ENCODE measurements around the gene GIMAP7. TPM values are rescaled to one million over a fixed set of nuclear protein-coding genes. Genes with fewer than 3 reads are reported as not detected.

Gene GIMAP7
- total RNA-seq, 4 donors from 2014 or later, result 15.8 to 22.0 (median 19.9) TPM

DNA sequence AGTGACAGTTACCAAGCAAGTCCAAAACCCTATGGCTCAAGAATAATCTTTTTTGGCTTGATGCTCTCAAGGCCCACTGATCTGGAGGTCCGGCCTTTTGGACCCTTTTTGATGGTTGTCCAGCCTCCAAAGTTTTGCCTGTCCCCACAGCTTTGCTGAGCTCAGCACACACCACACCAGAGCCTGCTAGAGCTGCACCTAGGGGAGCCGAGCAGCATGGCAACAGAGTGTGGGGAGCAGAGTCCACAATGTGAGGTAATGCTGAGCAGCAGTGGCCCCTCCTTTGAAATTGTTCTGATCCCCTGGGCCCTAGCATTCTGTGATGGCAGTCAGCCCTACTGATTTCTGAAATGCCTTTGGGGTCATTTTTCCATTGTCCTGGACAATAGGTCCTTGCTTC lies 9.3 kb downstream of the GIMAP7 start:
- H3K4me3 ChIP-seq, result no peak overlapping the region
- 56% methylated on average over 2 of the region's 2 CpGs for WGBS
- H3K27ac ChIP-seq (replicated peaks in 1 of 4), result no peak overlapping the region
- no peak for DNase-seq (ENCODE audit: extremely low spot score)
- no peaks in the 10 kb centered on the region for H3K27me3 ChIP-seq
- H3K4me1 ChIP-seq, result no peaks in the 10 kb centered on the region
- H3K36me3 ChIP-seq, result peaks cover 0 to 10% (median 0%) of the 10 kb centered on the region in 4 donors
- no peak for TF ChIP-seq EP300 (IDR thresholded peaks at IDR 0.05)
- TF ChIP-seq POLR2AphosphoS5 (IDR thresholded peaks at IDR 0.05), result no peak
- TF ChIP-seq, protein P1, sequence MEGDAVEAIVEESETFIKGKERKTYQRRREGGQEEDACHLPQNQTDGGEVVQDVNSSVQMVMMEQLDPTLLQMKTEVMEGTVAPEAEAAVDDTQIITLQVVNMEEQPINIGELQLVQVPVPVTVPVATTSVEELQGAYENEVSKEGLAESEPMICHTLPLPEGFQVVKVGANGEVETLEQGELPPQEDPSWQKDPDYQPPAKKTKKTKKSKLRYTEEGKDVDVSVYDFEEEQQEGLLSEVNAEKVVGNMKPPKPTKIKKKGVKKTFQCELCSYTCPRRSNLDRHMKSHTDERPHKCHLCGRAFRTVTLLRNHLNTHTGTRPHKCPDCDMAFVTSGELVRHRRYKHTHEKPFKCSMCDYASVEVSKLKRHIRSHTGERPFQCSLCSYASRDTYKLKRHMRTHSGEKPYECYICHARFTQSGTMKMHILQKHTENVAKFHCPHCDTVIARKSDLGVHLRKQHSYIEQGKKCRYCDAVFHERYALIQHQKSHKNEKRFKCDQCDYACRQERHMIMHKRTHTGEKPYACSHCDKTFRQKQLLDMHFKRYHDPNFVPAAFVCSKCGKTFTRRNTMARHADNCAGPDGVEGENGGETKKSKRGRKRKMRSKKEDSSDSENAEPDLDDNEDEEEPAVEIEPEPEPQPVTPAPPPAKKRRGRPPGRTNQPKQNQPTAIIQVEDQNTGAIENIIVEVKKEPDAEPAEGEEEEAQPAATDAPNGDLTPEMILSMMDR (IDR thresholded peaks at IDR 0.05), result no peak
- TF ChIP-seq POLR2A (IDR thresholded peaks at IDR 0.05; ENCODE audit: low read depth), result no peak
- intact Hi-C loops (cut with DNase I), result no loop called here
- peaks cover 0 to 12% (median 6%) of the 10 kb centered on the region in 4 donors for H3K9me3 ChIP-seq

DNA sequence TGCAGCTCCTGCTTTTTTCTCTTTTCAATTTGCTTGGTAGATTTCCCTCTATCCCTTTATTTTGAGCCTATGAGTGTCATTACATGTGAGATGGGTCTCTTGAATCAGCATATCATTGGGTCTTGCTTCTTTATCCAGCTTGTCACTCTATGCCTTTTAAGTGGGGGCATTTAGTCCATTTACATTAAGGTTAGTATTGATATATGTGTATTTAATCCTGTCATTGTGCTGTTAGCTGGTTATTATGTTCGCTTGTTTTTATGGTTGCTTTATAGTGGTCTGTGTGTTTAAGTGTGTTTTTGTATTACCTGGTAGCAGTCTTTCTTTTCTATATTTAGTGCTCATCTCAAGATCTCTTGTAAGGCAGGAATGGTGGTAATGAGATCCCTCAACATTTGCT lies 17.0 kb downstream of the GIMAP7 start:
- no peak for DNase-seq (ENCODE audit: extremely low spot score)
- 83% methylated on average over 1 of the region's 1 CpG for WGBS
- H3K4me3 ChIP-seq, result no peak overlapping the region
- intact Hi-C loops (cut with DNase I), result no loop called here
- no peak overlapping the region for H3K27ac ChIP-seq (replicated peaks in 1 of 4)
- H3K4me1 ChIP-seq, result no peaks in the 10 kb centered on the region
- H3K36me3 ChIP-seq, result no peaks in the 10 kb centered on the region
- TF ChIP-seq POLR2AphosphoS5 (IDR thresholded peaks at IDR 0.05), result no peak
- TF ChIP-seq EP300 (IDR thresholded peaks at IDR 0.05), result no peak
- TF ChIP-seq, protein P1 (IDR thresholded peaks at IDR 0.05), result no peak
- no peak for TF ChIP-seq POLR2A (IDR thresholded peaks at IDR 0.05; ENCODE audit: low read depth)
- H3K9me3 ChIP-seq, result peaks cover 0 to 31% (median 13%) of the 10 kb centered on the region in 4 donors
- no peaks in the 10 kb centered on the region for H3K27me3 ChIP-seq

DNA sequence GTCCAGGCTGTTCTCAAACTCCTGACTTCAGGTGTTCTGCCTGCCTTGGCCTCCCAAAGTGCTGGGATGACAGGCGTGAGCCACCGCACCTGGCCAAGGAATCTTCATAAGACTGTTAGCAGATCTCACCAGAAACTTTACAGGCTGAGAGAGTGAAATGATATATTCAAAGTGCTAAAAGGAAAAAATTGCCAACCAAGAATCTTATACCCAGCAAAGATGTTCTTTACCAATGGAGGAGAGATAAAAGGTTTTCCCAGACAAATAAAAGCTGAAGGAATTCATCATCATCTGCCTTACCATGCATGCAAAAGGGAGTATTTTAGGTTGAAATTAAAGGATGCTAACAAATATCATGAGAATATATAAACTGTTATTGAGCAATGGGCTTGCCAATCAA lies 23.6 kb downstream of the GIMAP7 start:
- H3K9me3 ChIP-seq, result peaks cover 0 to 58% (median 31%) of the 10 kb centered on the region in 4 donors
- H3K27ac ChIP-seq (replicated peaks in 1 of 4), result no peak overlapping the region
- TF ChIP-seq EP300 (IDR thresholded peaks at IDR 0.05), result no peak
- TF ChIP-seq, protein P1 (IDR thresholded peaks at IDR 0.05), result no peak
- TF ChIP-seq POLR2AphosphoS5 (IDR thresholded peaks at IDR 0.05), result no peak
- no peak for TF ChIP-seq POLR2A (IDR thresholded peaks at IDR 0.05; ENCODE audit: low read depth)
- 91% methylated on average over 2 of the region's 2 CpGs for WGBS
- intact Hi-C loops (cut with DNase I), result no loop called here
- H3K4me1 ChIP-seq, result no peaks in the 10 kb centered on the region
- no peak for DNase-seq (ENCODE audit: extremely low spot score)
- H3K27me3 ChIP-seq, result no peaks in the 10 kb centered on the region
- no peak overlapping the region for H3K4me3 ChIP-seq
- H3K36me3 ChIP-seq, result no peaks in the 10 kb centered on the region

DNA sequence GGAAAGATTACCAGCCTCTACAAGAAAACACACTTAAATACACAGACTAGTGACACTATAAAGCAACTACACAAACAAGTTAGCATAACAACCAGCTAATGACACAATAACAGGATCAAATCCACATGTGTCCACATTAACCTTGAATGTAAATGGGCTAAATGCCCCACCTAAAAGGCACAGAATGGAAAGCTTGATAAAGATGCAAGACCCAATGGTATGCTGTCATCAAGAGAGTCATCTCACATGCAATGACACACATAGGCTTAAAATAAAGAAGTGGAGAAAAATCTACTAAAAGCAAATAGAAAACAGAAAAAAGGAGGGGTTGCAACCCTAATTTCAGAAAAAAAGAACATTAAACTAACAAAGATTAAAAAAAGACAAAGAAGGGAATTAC lies 38.5 kb downstream of the GIMAP7 start:
- no peak for TF ChIP-seq POLR2A (IDR thresholded peaks at IDR 0.05; ENCODE audit: low read depth)
- TF ChIP-seq, protein P1 (IDR thresholded peaks at IDR 0.05), result no peak
- no peak for TF ChIP-seq POLR2AphosphoS5 (IDR thresholded peaks at IDR 0.05)
- no peak for TF ChIP-seq EP300 (IDR thresholded peaks at IDR 0.05)
- Histone ChIP-seq H3K27me3 (no peaks in the 10 kb centered on the region), H3K27ac (replicated peaks in 1 of 4) (no peak overlapping the region), H3K9me3 (peaks cover 0 to 7% (median 0%) of the 10 kb centered on the region in 4 donors), H3K36me3 (no peaks in the 10 kb centered on the region), H3K4me1 (no peaks in the 10 kb centered on the region), H3K4me3 (no peak overlapping the region)
- intact Hi-C loops (cut with DNase I), result no loop called here
- no peak for DNase-seq (ENCODE audit: extremely low spot score)

DNA sequence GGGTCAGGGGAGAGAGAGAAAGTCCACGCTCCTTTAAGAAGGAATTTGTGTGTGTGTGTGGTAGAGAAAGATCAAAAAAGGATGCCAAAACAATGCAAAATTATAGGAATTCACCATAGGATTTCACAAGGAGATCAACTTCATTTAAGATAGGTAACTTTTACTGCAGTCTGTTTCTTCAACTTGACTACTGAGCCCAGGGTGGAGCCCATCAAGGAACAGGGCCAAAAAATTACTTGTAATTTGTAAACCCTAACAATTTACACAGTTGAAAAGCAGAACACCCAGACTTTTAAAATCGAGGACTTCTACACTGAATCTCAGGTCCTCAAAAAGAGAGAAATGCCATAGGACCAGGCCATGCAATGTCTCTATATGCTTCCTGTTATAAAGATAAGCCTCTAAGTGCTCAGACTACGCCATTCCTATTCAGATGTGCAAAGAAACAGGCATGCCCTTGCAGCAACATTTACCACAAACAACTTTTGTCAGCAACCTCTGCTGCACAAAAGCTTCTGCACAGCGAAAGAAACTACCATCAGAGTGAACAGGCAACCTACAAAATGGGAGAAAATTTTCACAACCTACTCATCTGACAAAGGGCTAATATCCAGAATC lies 42.0 kb downstream of the GIMAP7 start:
- intact Hi-C loops (cut with DNase I), result no loop called here
- no peak for DNase-seq (ENCODE audit: extremely low spot score)
- Histone ChIP-seq H3K4me3 (no peak overlapping the region), H3K36me3 (no peaks in the 10 kb centered on the region), H3K27me3 (no peaks in the 10 kb centered on the region), H3K4me1 (no peaks in the 10 kb centered on the region), H3K27ac (replicated peaks in 1 of 4) (no peak overlapping the region), H3K9me3 (peaks cover 0 to 13% (median 2%) of the 10 kb centered on the region in 4 donors)
- 43% methylated on average over 4 of the region's 4 CpGs for WGBS
- TF ChIP-seq, protein P1 (IDR thresholded peaks at IDR 0.05), result no peak
- TF ChIP-seq POLR2AphosphoS5 (IDR thresholded peaks at IDR 0.05) (peak in 1 of 2 donors; percentile 19), POLR2A (IDR thresholded peaks at IDR 0.05; ENCODE audit: low read depth) (no peak), EP300 (IDR thresholded peaks at IDR 0.05) (no peak)
